Activated CD4-positive, alpha-beta T cell treated with anti-CD3 and anti-CD28 coated beads for 36 hours (primary cell): Measurements from ENCODE around the gene CSNK2A2. TPM values are rescaled to one million over a fixed set of nuclear protein-coding genes. Genes with fewer than 3 reads are reported as not detected.

Experiments used
- ATAC-seq: fragments of 200-7000 bp; cut with Tn5 transposase; one replicate; pipeline ENCODE4 v1.10.0; 2021; ENCODE audit warnings: mild to moderate bottlenecking, moderate library complexity
- CTCF ChIA-PET: fragments of 350-600 bp; sonication (Branson Sonifier 250); formaldehyde crosslinking; loops from one replicate; lab custom pipeline; 2021; ENCODE audit warnings: antibody characterized with exemption; lab: Charles Lee
- POLR2A ChIA-PET: fragments of 350-600 bp; sonication (Branson Sonifier 250); formaldehyde crosslinking; loops from one replicate; lab custom pipeline; 2021; ENCODE audit warnings: antibody characterized with exemption, inconsistent platforms; lab: Charles Lee
- DNase-seq: peaks from one replicate; pipeline ENCODE4 v3.0.0-alpha.2; 2020
- H3K27ac Mint-ChIP-seq: one replicate; pipeline ENCODE4 v1.8.0; 2021; ENCODE audit warnings: mixed read lengths
- H3K27me3 Mint-ChIP-seq: one replicate; pipeline ENCODE4 v1.8.0; 2021; ENCODE audit warnings: mixed read lengths
- H3K36me3 Mint-ChIP-seq: one replicate; pipeline ENCODE4 v1.8.0; 2021; ENCODE audit warnings: low read depth, mixed read lengths
- H3K4me1 Mint-ChIP-seq: one replicate; pipeline ENCODE4 v1.8.0; 2021; ENCODE audit warnings: mixed read lengths
- H3K4me3 Mint-ChIP-seq: one replicate; pipeline ENCODE4 v1.8.0; 2021; ENCODE audit warnings: mild to moderate bottlenecking, moderate library complexity, mixed read lengths
- H3K9me3 Mint-ChIP-seq: one replicate; pipeline ENCODE4 v1.8.0; 2021; ENCODE audit warnings: low read depth, mixed read lengths
- intact Hi-C, 2 experiments: fragments of 100-400 bp; cut with DNase I in 1 of 2; cut with micrococcal nuclease in 1 of 2; formaldehyde crosslinking; loops; one replicate each; pipeline versions ENCODE4 v1.14.2 to v1.15.1; 2022 to 2024; cut with DNase I, micrococcal nuclease
- total RNA-seq, 2 experiments: library from RNA; stranded (reverse); gene quantifications; one replicate each; pipeline ENCODE4 v1.2.3, GENCODE V29; 2021

CSNK2A2 gene
- total RNA-seq, 2 experiments from 2014 or later: 85.9 to 92.2 TPM

GRCh38 chr16:58197314-58198012 is 443 bp downstream of the CSNK2A2 start:
- ChIA-PET CTCF (interaction anchor here (0.6 to 1.5 kb wide), 8 partner anchors 9 to 68 kb away, joined by 3 to 6 read pairs (median 3); partner anchors contain the start of gene CFAP20), POLR2A (interaction anchor here (1.0 kb wide), 1 partner anchor 68 kb away, joined by 3 read pairs; the partner anchor contains the start of gene CFAP20)
- Mint-ChIP-seq H3K4me3 (peak overlapping the region; percentile 84), H3K36me3 (peaks cover 36% of the 10 kb centered on the region), H3K9me3 (no peaks in the 10 kb centered on the region), H3K27me3 (peaks cover 6% of the 10 kb centered on the region), H3K4me1 (peaks cover 38% of the 10 kb centered on the region), H3K27ac (peak overlapping the region; percentile 74)
- intact Hi-C loops: loop anchor here (1.0 to 10.0 kb wide), 12 partner anchors 39 to 1010 kb away; partner anchors contain the start of genes CFAP20 (in 2 of the 2), GINS3 (in 1 of the 2), GOT2 (in 1 of the 2) and KATNB1 (in 1 of the 2)
- ATAC-seq: peak; percentile 21
- DNase-seq: peak; percentile 21

DNA sequence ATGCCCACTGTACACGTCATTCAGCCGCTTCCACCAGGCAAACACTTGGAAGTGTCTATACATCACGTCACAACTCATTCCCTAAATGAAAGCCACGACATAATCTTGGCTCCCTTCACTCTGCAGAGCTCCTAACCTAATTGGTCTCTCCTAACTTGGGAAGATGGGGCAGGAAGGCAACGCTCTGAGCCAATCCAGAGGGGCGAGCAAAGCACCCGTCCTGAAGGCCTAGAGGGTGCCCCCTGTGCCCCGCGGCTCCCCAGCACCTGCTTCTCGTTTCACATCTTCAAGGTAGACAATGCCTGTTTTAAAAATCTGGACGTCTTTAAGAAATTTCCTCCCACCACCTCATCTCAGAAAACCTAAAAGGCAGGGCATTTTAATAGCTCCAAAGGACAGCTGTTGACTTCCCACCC is 1.0 kb downstream of the CSNK2A2 start:
- DNase-seq (peak; percentile 9), ATAC-seq (no peak)
- H3K9me3 Mint-ChIP-seq: no peaks in the 10 kb centered on the region
- H3K36me3 Mint-ChIP-seq: peaks cover 39% of the 10 kb centered on the region
- ChIA-PET CTCF (interaction anchor here (0.6 to 1.5 kb wide), 9 partner anchors 9 to 71 kb away, joined by 3 to 6 read pairs (median 3); partner anchors contain the start of gene CFAP20), POLR2A (interaction anchor here (1.0 kb wide), 1 partner anchor 67 kb away, joined by 3 read pairs; the partner anchor contains the start of gene CFAP20)
- intact Hi-C loops: loop anchor here (1.0 to 10.0 kb wide), 5 partner anchors 172 to 1010 kb away; partner anchors contain the start of genes GOT2 (in 1 of the 2), MMP15 (in 1 of the 2), PSME3IP1 (in 1 of the 2) and RSPRY1 (in 1 of the 2)
- peak overlapping the region; percentile 74 for H3K27ac Mint-ChIP-seq
- peaks cover 38% of the 10 kb centered on the region for H3K4me1 Mint-ChIP-seq
- H3K27me3 Mint-ChIP-seq: peaks cover 5% of the 10 kb centered on the region
- H3K4me3 Mint-ChIP-seq: peak overlapping the region; percentile 84

- H3K27ac Mint-ChIP-seq: no peak overlapping the region
- no peaks in the 10 kb centered on the region for H3K9me3 Mint-ChIP-seq
- ATAC-seq: no peak
- peak overlapping the region; percentile 84 for H3K4me3 Mint-ChIP-seq
- H3K27me3 Mint-ChIP-seq: peaks cover 5% of the 10 kb centered on the region
- intact Hi-C loops: loop anchor here (5.0 to 10.0 kb wide), 4 partner anchors 171 to 1008 kb away; partner anchors contain the start of genes GOT2 (in 1 of the 2), MMP15 (in 1 of the 2), PSME3IP1 (in 1 of the 2) and RSPRY1 (in 1 of the 2)
- no peak for DNase-seq
- CTCF ChIA-PET: interaction anchor here (1.1 to 1.7 kb wide), 4 partner anchors 14 to 299 kb away, joined by 3 to 6 read pairs (median 4); a partner anchor contains a TSS
- H3K4me1 Mint-ChIP-seq: peaks cover 45% of the 10 kb centered on the region
- peaks cover 50% of the 10 kb centered on the region for H3K36me3 Mint-ChIP-seq
- POLR2A ChIA-PET: no interaction called here
Observed at GRCh38 chr16:58195771-58196170, 2.1 kb downstream of the CSNK2A2 start.

GRCh38 chr16:58195344-58195743 is 2.6 kb downstream of the CSNK2A2 start:
- Mint-ChIP-seq H3K9me3 (no peaks in the 10 kb centered on the region), H3K4me3 (no peak overlapping the region), H3K36me3 (peaks cover 54% of the 10 kb centered on the region), H3K27ac (no peak overlapping the region), H3K4me1 (peaks cover 49% of the 10 kb centered on the region), H3K27me3 (peaks cover 3% of the 10 kb centered on the region)
- intact Hi-C loops: loop anchor here (5.0 to 10.0 kb wide), 4 partner anchors 171 to 1008 kb away; partner anchors contain the start of genes GOT2 (in 1 of the 2), MMP15 (in 1 of the 2), PSME3IP1 (in 1 of the 2) and RSPRY1 (in 1 of the 2)
- no peak for DNase-seq
- ATAC-seq: no peak
- CTCF ChIA-PET: interaction anchor here (1.2 to 1.7 kb wide), 3 partner anchors 14 to 300 kb away, joined by 3 to 6 read pairs (median 4); a partner anchor contains a TSS
- POLR2A ChIA-PET: no interaction called here

- Mint-ChIP-seq H3K4me1 (peaks cover 49% of the 10 kb centered on the region), H3K27me3 (no peaks in the 10 kb centered on the region), H3K27ac (no peak overlapping the region), H3K4me3 (no peak overlapping the region), H3K9me3 (no peaks in the 10 kb centered on the region), H3K36me3 (peaks cover 56% of the 10 kb centered on the region)
- ChIA-PET POLR2A (interaction anchor here (0.7 kb wide), 1 partner anchor 8 kb away, joined by 3 read pairs; no protein-coding TSS in a partner anchor), CTCF (interaction anchor here (1.2 to 1.7 kb wide), 4 partner anchors 11 to 300 kb away, joined by 3 to 6 read pairs (median 4); a partner anchor contains a TSS)
- DNase-seq: no peak
- ATAC-seq: no peak
- intact Hi-C loops: loop anchor here (5.0 to 10.0 kb wide), 4 partner anchors 170 to 1007 kb away; partner anchors contain the start of genes GOT2 (in 1 of the 2), MMP15 (in 1 of the 2), PSME3IP1 (in 1 of the 2) and RSPRY1 (in 1 of the 2)
Observed at GRCh38 chr16:58194790-58195189, 3.1 kb downstream of the CSNK2A2 start.

GRCh38 chr16:58187665-58188421 is 10.1 kb downstream of the CSNK2A2 start:
- Mint-ChIP-seq H3K4me1 (peaks cover 18% of the 10 kb centered on the region), H3K27ac (no peak overlapping the region), H3K27me3 (no peaks in the 10 kb centered on the region), H3K36me3 (peaks cover 74% of the 10 kb centered on the region), H3K9me3 (no peaks in the 10 kb centered on the region), H3K4me3 (no peak overlapping the region)
- CTCF ChIA-PET: interaction anchor here (0.5 to 2.8 kb wide), 8 partner anchors 9 to 511 kb away, joined by 3 to 8 read pairs (median 3); a partner anchor contains a TSS
- ATAC-seq (no peak), DNase-seq (no peak)
- intact Hi-C loops: no loop called here
- POLR2A ChIA-PET: no interaction called here

- intact Hi-C loops: no loop called here
- Mint-ChIP-seq H3K9me3 (no peaks in the 10 kb centered on the region), H3K27me3 (no peaks in the 10 kb centered on the region), H3K36me3 (peaks cover 74% of the 10 kb centered on the region), H3K4me3 (no peak overlapping the region), H3K4me1 (peaks cover 14% of the 10 kb centered on the region), H3K27ac (peak overlapping the region; percentile 10)
- DNase-seq: no peak
- no peak for ATAC-seq
- ChIA-PET CTCF (interaction anchor here (0.6 to 1.2 kb wide), 3 partner anchors 10 to 512 kb away, joined by 3 to 4 read pairs (median 3); no protein-coding TSS in a partner anchor), POLR2A (no interaction called here)
Observed at GRCh38 chr16:58187092-58187491, 10.8 kb downstream of the CSNK2A2 start.

GRCh38 chr16:58186176-58186944 is 11.5 kb downstream of the CSNK2A2 start:
- Mint-ChIP-seq H3K4me3 (no peak overlapping the region), H3K27me3 (no peaks in the 10 kb centered on the region), H3K9me3 (no peaks in the 10 kb centered on the region), H3K36me3 (peaks cover 74% of the 10 kb centered on the region), H3K27ac (no peak overlapping the region), H3K4me1 (peaks cover 18% of the 10 kb centered on the region)
- DNase-seq (no peak), ATAC-seq (no peak)
- POLR2A ChIA-PET: interaction anchor here (0.6 kb wide), 1 partner anchor 8 kb away, joined by 3 read pairs; no protein-coding TSS in a partner anchor
- CTCF ChIA-PET: interaction anchor here (0.8 kb wide), 1 partner anchor 11 kb away, joined by 3 read pairs; no protein-coding TSS in a partner anchor
- intact Hi-C loops: no loop called here

- H3K27me3 Mint-ChIP-seq: no peaks in the 10 kb centered on the region
- peaks cover 59% of the 10 kb centered on the region for H3K36me3 Mint-ChIP-seq
- intact Hi-C loops: no loop called here
- peak overlapping the region; percentile 76 for H3K27ac Mint-ChIP-seq
- H3K4me3 Mint-ChIP-seq: no peak overlapping the region
- peaks cover 41% of the 10 kb centered on the region for H3K4me1 Mint-ChIP-seq
- DNase-seq: peak; percentile 40
- H3K9me3 Mint-ChIP-seq: no peaks in the 10 kb centered on the region
- peak; percentile 63 for ATAC-seq
- CTCF ChIA-PET: interaction anchor here (0.8 to 1.3 kb wide), 7 partner anchors 12 to 371 kb away, joined by 3 to 4 read pairs (median 4); no protein-coding TSS in a partner anchor
- POLR2A ChIA-PET: interaction anchor here (0.7 to 1.5 kb wide), 2 partner anchors 48 to 52 kb away, joined by 3 to 4 read pairs; partner anchors contain the start of gene CFAP20
Observed at GRCh38 chr16:58177353-58177710, 20.6 kb downstream of the CSNK2A2 start.
